IMR-90 (cell line): ENCODE data around the gene BUB1B. TPM values are rescaled to one million over a fixed set of nuclear protein-coding genes. Genes with fewer than 3 reads are reported as not detected.

ENCODE experiments used
- ATAC-seq: fragments of 200-7000 bp; cut with Tn5 transposase; 2 replicates; pipeline ENCODE4 v1.9.1; 2020; ENCODE audit warnings: low read depth, mild to moderate bottlenecking, moderate library complexity
- BruUV-seq: library from RNA; stranded (reverse); fragments of 400-500 nt; replicated peaks from 2 replicates; lab custom pipeline; 2021; lab: Mats Ljungman, UMichigan
- CTCF ChIA-PET: fragments of 300-600 bp; formaldehyde crosslinking; extraction: SDS; loops from one replicate; lab custom pipeline; 2021; ENCODE audit warnings: antibody characterized with exemption; lab: Yijun Ruan, JAX
- POLR2A ChIA-PET: fragments of 300-600 bp; sonication (Branson Sonifier 250); formaldehyde crosslinking; loops from one replicate; lab custom pipeline; 2022; ENCODE audit warnings: antibody characterized with exemption; ENCODE audit not compliant: unreplicated experiment; lab: Charles Lee
- DNase-seq: peaks from one replicate; pipeline ENCODE4 v3.0.0; 2013
- H2AFZ ChIP-seq: replicated peaks from 2 replicates; pipeline ENCODE3; 2013; ENCODE audit warnings: low read length, mild to moderate bottlenecking; ENCODE audit not compliant: poor library complexity
- H2AK5ac ChIP-seq: 2 replicates; pipeline ENCODE4 v1.6.1; 2013; ENCODE audit warnings: low read depth, low read length, inconsistent platforms
- H2AK9ac ChIP-seq: replicated peaks from 2 replicates; pipeline ENCODE3; 2013; ENCODE audit warnings: mild to moderate bottlenecking, low read depth, low read length, moderate library complexity; ENCODE audit not compliant: poor library complexity
- H2BK120ac ChIP-seq: 2 replicates; pipeline ENCODE4 v1.6.1; 2013; ENCODE audit warnings: low read depth, low read length, inconsistent platforms
- H2BK15ac ChIP-seq: 3 replicates; pipeline ENCODE4 v1.6.1; 2013; ENCODE audit warnings: low read depth, low read length, inconsistent platforms
- H2BK20ac ChIP-seq: 2 replicates; pipeline ENCODE4 v1.6.1; 2013; ENCODE audit warnings: low read depth, mild to moderate bottlenecking, inconsistent platforms, low read length, moderate library complexity
- H2BK5ac ChIP-seq: 2 replicates; pipeline ENCODE4 v1.6.1; 2013; ENCODE audit warnings: mild to moderate bottlenecking, low read depth, low read length, inconsistent platforms; ENCODE audit not compliant: poor library complexity, severe bottlenecking
- H3K14ac ChIP-seq: replicated peaks from 2 replicates; pipeline ENCODE4 v1.6.1; 2013; ENCODE audit warnings: low read depth, low read length, inconsistent platforms
- H3K18ac ChIP-seq: 2 replicates; pipeline ENCODE4 v1.6.1; 2013; ENCODE audit warnings: low read depth, low read length, control low read depth
- H3K23ac ChIP-seq: 2 replicates; pipeline ENCODE4 v1.6.1; 2013; ENCODE audit warnings: low read depth, low read length, inconsistent platforms
- H3K27ac ChIP-seq: 2 replicates; pipeline ENCODE4 v1.5.1; 2013; ENCODE audit warnings: mild to moderate bottlenecking, control low read depth, low read length; ENCODE audit not compliant: insufficient read depth
- H3K27me3 ChIP-seq: 2 replicates; pipeline ENCODE4 v1.6.1; 2013; ENCODE audit warnings: low read length; ENCODE audit not compliant: control insufficient read depth, insufficient read depth
- H3K36me3 ChIP-seq: 2 replicates; pipeline ENCODE4 v1.6.1; 2013; ENCODE audit warnings: low read length, mixed read lengths; ENCODE audit not compliant: control insufficient read depth, insufficient read depth
- H3K4ac ChIP-seq: 2 replicates; pipeline ENCODE4 v1.6.1; 2013; ENCODE audit warnings: low read depth, low read length, inconsistent platforms
- H3K4me1 ChIP-seq: 2 replicates; pipeline ENCODE4 v1.6.1; 2013; ENCODE audit warnings: low read length, mixed read lengths; ENCODE audit not compliant: control insufficient read depth, insufficient read depth
- H3K4me2 ChIP-seq: 2 replicates; pipeline ENCODE4 v1.6.1; 2013; ENCODE audit warnings: low read depth, mild to moderate bottlenecking, control low read depth, low read length, moderate library complexity
- H3K4me3 ChIP-seq: 2 replicates; pipeline ENCODE4 v1.5.1; 2013; ENCODE audit warnings: low read depth, mild to moderate bottlenecking, control low read depth, low read length, moderate library complexity; ENCODE audit not compliant: insufficient read depth
- H3K56ac ChIP-seq: 2 replicates; pipeline ENCODE4 v1.6.1; 2013; ENCODE audit warnings: low read length, inconsistent platforms; ENCODE audit not compliant: insufficient read depth; ENCODE audit errors: extremely low read depth
- H3K79me1 ChIP-seq, 2 experiments: 2 replicates each; pipeline ENCODE4 v1.6.1; 2013; ENCODE audit warnings: low read length in 2 of 2, inconsistent platforms in 1 of 2, low read depth in 1 of 2
- H3K9ac ChIP-seq: 2 replicates; pipeline ENCODE4 v1.6.1; 2013; ENCODE audit warnings: low read depth, low read length, control low read depth
- H3K9me1 ChIP-seq: 2 replicates; pipeline ENCODE4 v1.6.1; 2013; ENCODE audit warnings: low read length, inconsistent platforms; ENCODE audit not compliant: insufficient read depth
- H3K9me3 ChIP-seq: 2 replicates; pipeline ENCODE4 v1.6.1; 2013; ENCODE audit warnings: low read length; ENCODE audit not compliant: control insufficient read depth, insufficient read depth
- H4K20me1 ChIP-seq: 2 replicates; pipeline ENCODE4 v1.6.1; 2013; ENCODE audit warnings: low read length, inconsistent platforms; ENCODE audit not compliant: insufficient read depth
- H4K5ac ChIP-seq: 2 replicates; pipeline ENCODE4 v1.6.1; 2013; ENCODE audit warnings: mild to moderate bottlenecking, low read depth, low read length, control low read depth
- H4K8ac ChIP-seq, 2 experiments: 2 replicates each; pipeline ENCODE4 v1.6.1; 2013; ENCODE audit warnings: low read depth in 2 of 2, low read length in 2 of 2, control low read depth in 1 of 2, inconsistent platforms in 1 of 2
- H4K91ac ChIP-seq: 2 replicates; pipeline ENCODE4 v1.6.1; 2013; ENCODE audit warnings: low read depth, low read length, inconsistent platforms; ENCODE audit not compliant: insufficient read depth
- BHLHE40 ChIP-seq: fragments of 150-350 bp; IDR thresholded peaks from 2 replicates; pipeline ENCODE4 v1.6.1; 2016; ENCODE audit warnings: mild to moderate bottlenecking, low read depth, low read length
- CHD1 ChIP-seq: IDR thresholded peaks from 2 replicates; pipeline ENCODE4 v1.6.1; 2012; ENCODE audit warnings: low read depth, low read length, improper control_type of control experiment
- FOS ChIP-seq: fragments of 150-350 bp; IDR thresholded peaks from 2 replicates; pipeline ENCODE4 v1.6.1; 2016; ENCODE audit warnings: low read depth, low read length
- MAFK ChIP-seq: IDR thresholded peaks from 2 replicates; pipeline ENCODE4 v1.6.1; 2012; ENCODE audit warnings: low read depth, low read length, improper control_type of control experiment
- MAZ ChIP-seq: IDR thresholded peaks from 2 replicates; pipeline ENCODE4 v1.6.1; 2012; ENCODE audit warnings: low read depth, mild to moderate bottlenecking, low read length, improper control_type of control experiment, moderate library complexity, borderline replicate concordance
- MXI1 ChIP-seq: IDR thresholded peaks from 2 replicates; pipeline ENCODE4 v1.6.1; 2012; ENCODE audit warnings: low read depth, mild to moderate bottlenecking, low read length, moderate library complexity, borderline replicate concordance
- NFE2L2 ChIP-seq: fragments of 150-350 bp; IDR thresholded peaks from 2 replicates; pipeline ENCODE4 v1.6.1; 2016; ENCODE audit warnings: low read depth, mild to moderate bottlenecking, low read length
- POLR2A ChIP-seq: IDR thresholded peaks from 2 replicates; pipeline ENCODE4 v1.6.1; 2012; ENCODE audit warnings: mild to moderate bottlenecking, low read depth, low read length
- RAD21 ChIP-seq: IDR thresholded peaks from 2 replicates; pipeline ENCODE4 v1.6.1; 2012; ENCODE audit warnings: low read length, improper control_type of control experiment
- RCOR1 ChIP-seq: IDR thresholded peaks from 2 replicates; pipeline ENCODE4 v1.6.1; 2012; ENCODE audit warnings: mild to moderate bottlenecking, low read length, improper control_type of control experiment; ENCODE audit not compliant: insufficient replicate concordance
- RFX5 ChIP-seq: IDR thresholded peaks from 2 replicates; pipeline ENCODE4 v1.8.0; 2012; ENCODE audit warnings: low read depth, mild to moderate bottlenecking, low read length, moderate library complexity
- WGBS, 2 experiments: methylation state at CpG; one replicate each; pipeline versions ENCODE4 v1.1.5 to v1.1.7; 2013; ENCODE audit warnings: missing lambda C conversion rate in 2 of 2; ENCODE audit not compliant: insufficient read length in 1 of 2; ENCODE audit errors: extremely low coverage in 2 of 2; 5-methylcytosine and 5-hydroxymethylcytosine counted together
- dilution Hi-C: fragments of 300-500 bp; cut with HindIII; formaldehyde crosslinking; loops from one replicate; pipeline ENCODE4 v1.14.3; 2018; ENCODE audit warnings: low sequenced_read_pairs; ENCODE audit not compliant: unreplicated experiment
- in situ Hi-C: fragments of 300-500 bp; cut with MboI; formaldehyde crosslinking; loops from 3 replicates; pipeline ENCODE4 v1.14.3; 2019; ENCODE audit warnings: low sequenced_read_pairs, inconsistent platforms, mixed read lengths
- intact Hi-C: fragments of 100-400 bp; cut with micrococcal nuclease; formaldehyde crosslinking; loops from 2 replicates; pipeline ENCODE4 v1.10.0; 2022
- polyA plus RNA-seq, 3 experiments: library from polyadenylated mRNA; depleted of rRNA; stranded (reverse); fragments of >200 nt; gene quantifications; 2 replicates each; pipeline ENCODE4 v1.2.3, GENCODE V29; 2012; ENCODE audit warnings: low replicate concordance in 1 of 3
- total RNA-seq: library from RNA; depleted of rRNA; stranded (reverse); fragments of >200 nt; gene quantifications from 2 replicates; pipeline ENCODE4 v1.2.3, GENCODE V29; 2012
- TF ChIP-seq, protein P1 (sequence below): fragments of 150-350 bp; IDR thresholded peaks from 2 replicates; pipeline ENCODE4 v1.6.1; 2017; ENCODE audit warnings: mild to moderate bottlenecking, antibody characterized with exemption, low read length, low read depth
- TF ChIP-seq, protein P2 (sequence below): conservative IDR thresholded peaks from 2 replicates; pipeline ENCODE4 v1.5.1; 2012; ENCODE audit warnings: mild to moderate bottlenecking, low read depth, low read length, improper control_type of control experiment

BUB1B gene
- total and polyA plus RNA-seq, 2 of the 4 experiments (the other 2 are of a cell fraction): 15.6 to 24.7 TPM

DNA sequence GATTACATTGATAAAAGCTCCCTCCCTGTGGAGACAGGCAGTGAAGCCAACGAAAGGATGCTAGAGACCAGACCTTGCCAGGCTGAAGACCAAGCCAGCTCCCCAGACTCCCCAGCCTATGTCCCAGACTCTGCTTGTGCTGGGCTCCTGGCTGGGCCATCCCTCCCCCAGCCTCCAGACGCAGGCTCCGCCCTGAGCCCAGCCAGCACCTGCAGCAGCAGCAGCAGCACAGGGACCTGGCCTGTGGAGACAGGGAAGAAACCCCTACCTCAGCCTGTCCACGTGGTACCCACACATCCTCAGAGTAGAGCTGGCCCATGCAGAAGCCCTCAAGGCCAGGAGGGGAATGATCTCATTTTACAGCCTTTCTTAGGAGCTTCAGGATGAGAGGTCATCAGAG is 108.7 kb downstream of the BUB1B start:
- Histone ChIP-seq H3K23ac (no peak overlapping the region), H2BK20ac (no peak overlapping the region), H3K56ac (no peak overlapping the region), H2AK9ac (no peak overlapping the region), H2BK15ac (no peak overlapping the region), H2AFZ (no peak overlapping the region), H3K4me3 (no peak overlapping the region), H3K9me1 (peaks cover 5% of the 10 kb centered on the region), H4K20me1 (no peaks in the 10 kb centered on the region), H3K27me3 (no peaks in the 10 kb centered on the region), H3K18ac (no peak overlapping the region), H4K5ac (no peak overlapping the region), H3K9ac (no peak overlapping the region), H3K79me1 (no peaks in the 10 kb centered on the region), H2BK5ac (no peak overlapping the region), H3K9me3 (no peaks in the 10 kb centered on the region), H3K14ac (no peak overlapping the region), H3K4ac (no peak overlapping the region), H4K91ac (no peak overlapping the region), H3K36me3 (no peaks in the 10 kb centered on the region), H3K4me1 (peaks cover 8% of the 10 kb centered on the region), H2AK5ac (no peak overlapping the region), H3K27ac (no peak overlapping the region), H2BK120ac (no peak overlapping the region), H4K8ac (no peak overlapping the region), H3K4me2 (no peak overlapping the region)
- intact Hi-C loops: loop anchor here (5.0 kb wide), 1 partner anchor 162 kb away; the partner anchor contains the start of gene BMF
- ChIA-PET CTCF (no interaction called here), POLR2A (interaction anchor here (0.6 kb wide), 1 partner anchor 14 kb away, joined by 3 read pairs; no protein-coding TSS in a partner anchor)
- no TSS peak for BruUV-seq
- no peak for DNase-seq
- no peak for ATAC-seq
- TF ChIP-seq BHLHE40 (no peak), RAD21 (no peak), NFE2L2 (no peak), RCOR1 (no peak), POLR2A (no peak), FOS (no peak), MAZ (no peak), MAFK (no peak), MXI1 (no peak), CHD1 (no peak), RFX5 (no peak)
- TF ChIP-seq, protein P1, sequence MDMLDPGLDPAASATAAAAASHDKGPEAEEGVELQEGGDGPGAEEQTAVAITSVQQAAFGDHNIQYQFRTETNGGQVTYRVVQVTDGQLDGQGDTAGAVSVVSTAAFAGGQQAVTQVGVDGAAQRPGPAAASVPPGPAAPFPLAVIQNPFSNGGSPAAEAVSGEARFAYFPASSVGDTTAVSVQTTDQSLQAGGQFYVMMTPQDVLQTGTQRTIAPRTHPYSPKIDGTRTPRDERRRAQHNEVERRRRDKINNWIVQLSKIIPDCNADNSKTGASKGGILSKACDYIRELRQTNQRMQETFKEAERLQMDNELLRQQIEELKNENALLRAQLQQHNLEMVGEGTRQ: no peak
- TF ChIP-seq, protein P2, sequence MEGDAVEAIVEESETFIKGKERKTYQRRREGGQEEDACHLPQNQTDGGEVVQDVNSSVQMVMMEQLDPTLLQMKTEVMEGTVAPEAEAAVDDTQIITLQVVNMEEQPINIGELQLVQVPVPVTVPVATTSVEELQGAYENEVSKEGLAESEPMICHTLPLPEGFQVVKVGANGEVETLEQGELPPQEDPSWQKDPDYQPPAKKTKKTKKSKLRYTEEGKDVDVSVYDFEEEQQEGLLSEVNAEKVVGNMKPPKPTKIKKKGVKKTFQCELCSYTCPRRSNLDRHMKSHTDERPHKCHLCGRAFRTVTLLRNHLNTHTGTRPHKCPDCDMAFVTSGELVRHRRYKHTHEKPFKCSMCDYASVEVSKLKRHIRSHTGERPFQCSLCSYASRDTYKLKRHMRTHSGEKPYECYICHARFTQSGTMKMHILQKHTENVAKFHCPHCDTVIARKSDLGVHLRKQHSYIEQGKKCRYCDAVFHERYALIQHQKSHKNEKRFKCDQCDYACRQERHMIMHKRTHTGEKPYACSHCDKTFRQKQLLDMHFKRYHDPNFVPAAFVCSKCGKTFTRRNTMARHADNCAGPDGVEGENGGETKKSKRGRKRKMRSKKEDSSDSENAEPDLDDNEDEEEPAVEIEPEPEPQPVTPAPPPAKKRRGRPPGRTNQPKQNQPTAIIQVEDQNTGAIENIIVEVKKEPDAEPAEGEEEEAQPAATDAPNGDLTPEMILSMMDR: no peak
- dilution Hi-C loops: no loop called here
- in situ Hi-C loops: loop anchor here (5.0 kb wide), 2 partner anchors 52 to 222 kb away; no protein-coding TSS in a partner anchor
- WGBS, 2 experiments: no CpG with 5 or more reads among the region's 4 CpGs
